Ureter (tissue), 1 donor: Measurements from ENCODE around the gene PLOD2. TPM values are rescaled to one million over a fixed set of nuclear protein-coding genes. Genes with fewer than 3 reads are reported as not detected.

Experiments
- DNase-seq: peaks from one replicate; pipeline ENCODE4 v3.0.0-alpha.2; 2020; ENCODE audit warnings: low spot score
- total RNA-seq: library from RNA; stranded (reverse); gene quantifications from one replicate; pipeline ENCODE4 v1.2.4, GENCODE V29; 2023
- donor health status: DM: yes; HTN: yes; CAD: no.

PLOD2 gene
- total RNA-seq, 1 donor from 2014 or later: 17.7 TPM

- DNase-seq: no peak
Observed at GRCh38 chr3:146047485-146047884, 113.5 kb downstream of the PLOD2 start.

GRCh38 chr3:146044046-146044445 is 116.9 kb downstream of the PLOD2 start:
- DNase-seq: no peak

- no peak for DNase-seq
Observed at GRCh38 chr3:146040630-146041029, 120.4 kb downstream of the PLOD2 start.

- DNase-seq: no peak
Observed at GRCh38 chr3:146037697-146038096, 123.3 kb downstream of the PLOD2 start.

- no peak for DNase-seq
Observed at GRCh38 chr3:146036281-146036680, 124.7 kb downstream of the PLOD2 start.

- no peak for DNase-seq
Observed at GRCh38 chr3:146035366-146035765, 125.6 kb downstream of the PLOD2 start.

GRCh38 chr3:146033950-146034349 is 127.0 kb downstream of the PLOD2 start:
- DNase-seq: no peak

- no peak for DNase-seq
Observed at GRCh38 chr3:146026547-146026946, 134.4 kb downstream of the PLOD2 start.

GRCh38 chr3:146024260-146024659 is 136.7 kb downstream of the PLOD2 start:
- DNase-seq: no peak

- DNase-seq: no peak
Observed at GRCh38 chr3:146020969-146021368, 140.0 kb downstream of the PLOD2 start.

- no peak for DNase-seq
Observed at GRCh38 chr3:146019508-146019907, 141.5 kb downstream of the PLOD2 start.

Other genes starting within 250 kb of the PLOD2 start
- gene PLSCR4, start 89.9 kb upstream of the PLOD2 start, total RNA-seq: 26.6 TPM